CD4-positive, alpha-beta T cell treated with Interleukin-17A for 4 hours (primary cell): Measurements from ENCODE around the gene TMEM240.
"Not testable (repeated sequence)": the region's sequence is repeated elsewhere in the genome, so short reads cannot be mapped to it uniquely, and the experiment has no call there.

Experiments
- DNase-seq: peaks from one replicate; pipeline ENCODE4 v3.0.0-alpha.2; 2020; ENCODE audit warnings: mixed read lengths

Gene TMEM240

GRCh38 chr1:1523226-1523625, 17.2 kb downstream of the TMEM240 start:
- not testable (repeated sequence) for DNase-seq

GRCh38 chr1:1522536-1522935, 17.9 kb downstream of the TMEM240 start:
- not testable (repeated sequence) for DNase-seq

DNA sequence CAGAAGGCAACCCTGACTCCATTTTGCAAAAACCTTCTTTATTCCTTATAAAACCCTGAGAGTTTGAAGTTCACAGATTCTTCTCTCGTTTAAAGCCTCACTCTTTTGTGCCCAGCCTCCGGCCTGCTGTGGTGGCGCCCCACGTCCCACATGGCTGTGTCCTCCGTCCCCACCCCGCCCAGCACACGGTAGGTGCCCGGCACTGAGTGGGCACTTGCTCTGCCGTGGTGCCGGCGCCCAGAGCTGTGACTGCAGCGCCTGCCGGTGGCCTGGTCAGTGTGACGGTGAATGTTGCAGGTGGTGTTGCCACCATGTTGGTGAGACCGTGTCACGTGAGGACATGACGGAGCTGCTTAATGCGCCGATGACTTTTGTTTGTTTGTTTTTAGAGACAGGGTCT, 19.1 kb downstream of the TMEM240 start:
- DNase-seq = no peak

DNA sequence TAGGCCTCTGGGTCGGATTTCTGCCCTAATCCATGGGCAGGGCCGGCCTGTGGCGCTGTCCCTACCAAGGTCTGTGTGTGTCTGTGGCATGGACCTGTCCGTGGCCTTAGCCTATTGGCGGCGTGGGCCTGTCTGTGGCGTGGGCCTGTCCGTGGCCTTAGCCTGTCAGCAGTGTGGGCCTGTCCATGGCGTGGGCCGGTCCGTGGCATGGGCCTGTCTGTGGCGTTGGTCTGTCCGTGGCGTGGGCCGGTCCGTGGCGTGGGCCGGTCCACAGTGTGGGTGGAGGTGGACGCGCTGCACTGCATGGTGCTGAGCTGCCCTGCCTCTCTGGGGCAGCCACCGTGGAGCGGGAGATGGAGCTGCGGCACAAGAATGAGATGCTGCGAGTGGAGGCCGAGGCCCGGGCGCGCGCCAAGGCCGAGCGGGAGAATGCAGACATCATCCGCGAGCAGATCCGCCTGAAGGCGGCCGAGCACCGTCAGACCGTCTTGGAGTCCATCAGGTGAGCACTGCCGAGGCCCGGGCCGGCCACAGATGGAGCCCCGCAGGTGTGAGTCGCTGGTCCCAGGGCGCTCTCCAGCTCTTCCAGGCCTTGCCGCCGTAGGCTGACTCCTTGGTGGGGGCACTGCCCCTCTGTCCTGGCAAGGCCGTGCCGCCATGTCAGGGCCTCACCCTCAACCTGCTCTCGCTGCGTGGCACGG, 20.5 kb downstream of the TMEM240 start:
- DNase-seq = not testable (repeated sequence)

DNA sequence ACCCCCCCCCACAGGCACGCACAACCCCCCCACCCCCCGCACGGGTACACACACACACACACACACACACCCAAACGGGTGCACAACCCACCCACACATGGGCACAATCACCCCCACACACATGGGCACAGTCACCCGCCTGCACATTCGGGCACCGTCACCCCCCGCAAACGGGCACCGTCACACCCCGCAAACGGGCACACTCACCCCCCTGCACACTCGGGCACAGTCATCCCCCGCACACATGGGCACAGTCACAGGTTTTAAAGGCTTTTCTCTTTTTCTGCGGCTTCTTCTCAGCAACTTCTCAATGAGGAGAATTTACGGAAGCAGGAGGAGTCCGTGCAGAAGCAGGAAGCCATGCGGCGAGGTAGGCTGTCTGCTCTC, 21.8 kb downstream of the TMEM240 start:
- DNase-seq = not testable (repeated sequence)

GRCh38 chr1:1517973-1518620, 22.3 kb downstream of the TMEM240 start:
- DNase-seq = no peak

- not testable (repeated sequence) for DNase-seq
Observed at GRCh38 chr1:1516923-1517322, 23.5 kb downstream of the TMEM240 start.

DNA sequence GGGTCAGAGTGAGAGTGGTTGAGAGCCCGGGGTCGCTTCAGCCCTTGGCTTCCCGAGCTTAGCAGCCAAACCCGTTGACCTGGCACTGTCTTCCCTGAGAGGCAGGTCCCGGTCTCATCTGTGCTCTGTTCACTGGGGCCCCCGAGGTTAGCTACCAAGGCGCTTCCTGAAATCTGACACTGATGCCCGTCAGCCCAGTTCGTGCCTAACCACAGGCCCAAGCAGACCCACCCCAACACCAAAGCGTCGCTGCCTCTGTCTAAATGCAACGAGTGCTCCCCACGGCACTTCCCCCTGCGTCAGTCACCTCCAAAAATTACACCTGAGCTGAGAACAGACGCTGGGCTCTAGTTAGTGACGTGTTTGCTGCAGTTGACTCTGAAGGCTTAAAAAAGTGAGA, 26.0 kb downstream of the TMEM240 start:
- DNase-seq = not testable (repeated sequence)

- not testable (repeated sequence) for DNase-seq
Observed at GRCh38 chr1:1513675-1514074, 26.7 kb downstream of the TMEM240 start.

DNA sequence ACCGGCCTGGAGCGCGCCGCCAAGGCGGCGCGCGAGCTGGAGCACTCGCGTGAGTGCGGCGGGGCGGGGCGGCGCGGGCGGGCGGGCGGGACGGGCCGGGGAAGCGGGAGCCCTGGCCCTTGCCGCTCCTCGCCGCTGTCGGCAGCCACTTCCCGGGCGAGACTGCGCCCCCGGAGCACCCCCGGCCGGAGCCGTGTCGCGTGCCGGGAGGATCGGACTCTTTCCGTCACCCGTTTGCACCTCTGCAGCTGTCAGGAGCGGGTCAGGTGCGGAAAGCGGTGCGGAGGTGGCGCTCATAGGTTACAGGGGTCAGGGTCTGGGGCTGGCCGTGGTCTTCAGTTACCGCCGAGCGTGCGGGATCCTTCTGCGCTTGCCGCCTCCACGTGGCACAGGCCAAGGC, 28.0 kb downstream of the TMEM240 start:
- DNase-seq = peak; percentile 24

DNA sequence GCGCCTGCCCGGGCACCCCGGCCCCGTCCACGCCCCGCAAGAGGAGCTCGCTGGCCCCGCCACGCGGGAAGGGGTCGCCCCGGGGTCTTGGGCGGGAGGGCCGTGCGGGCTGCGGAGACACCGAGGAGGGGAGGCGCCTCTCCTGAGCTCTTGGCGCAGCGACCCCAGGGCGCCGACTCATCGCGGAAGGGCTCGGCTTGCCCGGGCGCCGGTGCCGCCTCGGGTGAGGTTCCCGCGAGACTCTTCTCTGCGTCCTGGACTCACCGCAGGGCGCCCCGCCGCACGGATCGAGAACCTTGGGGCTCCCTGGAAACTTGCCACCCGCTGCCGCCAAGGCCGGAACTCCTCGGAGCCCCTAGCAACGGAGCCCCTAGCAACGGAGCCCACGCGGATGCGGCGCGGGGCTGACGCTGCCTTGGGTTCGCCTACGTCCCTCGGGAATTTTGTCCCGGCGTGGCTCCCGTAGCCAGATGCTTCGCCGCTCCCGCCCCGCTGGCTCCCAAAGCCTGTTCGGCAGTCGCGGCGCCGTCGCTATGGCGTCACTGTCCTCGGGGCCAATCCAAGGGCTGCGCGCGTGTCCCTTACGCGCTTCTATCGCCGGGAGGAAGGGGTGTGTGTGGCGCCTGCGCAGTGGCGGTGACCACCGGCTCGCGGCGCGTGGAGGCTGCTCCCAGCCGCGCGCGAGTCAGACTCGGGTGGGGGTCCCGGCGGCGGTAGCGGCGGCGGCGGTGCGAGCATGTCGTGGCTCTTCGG, 28.7 kb downstream of the TMEM240 start, which contains the start of gene ATAD3A:
TSS of gene ATAD3A (plus strand) at position 630 of the 753 bp plus-strand sequence. CDS start at position 737, 107 bp downstream.
- peak; percentile 97 for DNase-seq

GRCh38 chr1:1510912-1511532, 29.4 kb downstream of the TMEM240 start:
- no peak for DNase-seq

DNA sequence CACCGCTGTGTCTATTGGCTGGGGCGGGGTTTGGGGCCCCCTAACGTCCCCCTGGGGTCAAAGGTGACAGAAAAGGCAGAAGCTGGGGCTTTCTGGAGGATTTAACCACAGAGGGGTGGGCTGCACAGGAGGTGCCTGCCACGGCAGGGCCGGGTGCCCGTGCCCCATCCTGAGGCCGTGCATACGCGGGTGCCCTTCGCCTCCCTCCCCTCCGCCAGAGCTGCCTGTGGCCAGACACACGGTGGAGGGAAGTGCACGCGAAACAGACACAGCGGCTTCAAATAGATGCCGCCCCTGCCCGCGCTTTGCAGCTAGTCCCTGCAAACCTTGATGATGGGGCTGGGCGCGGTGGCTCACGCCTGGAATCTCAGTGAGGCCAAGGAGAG, 31.0 kb downstream of the TMEM240 start:
- not testable (repeated sequence) for DNase-seq

GRCh38 chr1:1508775-1509464, 31.5 kb downstream of the TMEM240 start:
- DNase-seq = not testable (repeated sequence)

- no peak for DNase-seq
Observed at GRCh38 chr1:1507305-1507704, 33.1 kb downstream of the TMEM240 start.

GRCh38 chr1:1505801-1506200, 34.6 kb downstream of the TMEM240 start:
- DNase-seq = not testable (repeated sequence)

DNA sequence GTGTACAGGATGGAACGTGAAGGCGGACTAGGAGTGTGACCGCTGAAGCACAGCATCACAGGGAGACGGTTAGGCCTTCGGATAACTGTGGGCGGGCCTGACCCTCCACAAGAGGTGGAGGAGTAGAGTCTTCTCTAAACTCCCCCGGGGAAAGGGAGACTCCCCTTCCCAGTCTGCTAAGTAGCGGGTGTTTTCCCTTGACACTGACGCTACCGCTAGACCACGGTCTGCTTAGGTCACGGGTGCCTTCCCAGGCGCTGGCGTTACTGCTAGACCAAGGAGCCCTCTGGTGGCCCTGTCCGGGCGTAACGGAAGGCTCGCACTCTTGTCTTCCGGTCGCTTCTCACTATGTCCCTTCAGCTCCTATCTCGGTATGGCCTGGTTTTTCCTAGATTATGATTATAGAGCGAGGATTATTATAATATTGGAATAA, 35.0 kb downstream of the TMEM240 start:
- not testable (repeated sequence) for DNase-seq

- peak; percentile 73 for DNase-seq
Observed at GRCh38 chr1:1504777-1505365, 35.6 kb downstream of the TMEM240 start.

GRCh38 chr1:1495461-1495975, 44.9 kb downstream of the TMEM240 start:
- not testable (repeated sequence) for DNase-seq

DNA sequence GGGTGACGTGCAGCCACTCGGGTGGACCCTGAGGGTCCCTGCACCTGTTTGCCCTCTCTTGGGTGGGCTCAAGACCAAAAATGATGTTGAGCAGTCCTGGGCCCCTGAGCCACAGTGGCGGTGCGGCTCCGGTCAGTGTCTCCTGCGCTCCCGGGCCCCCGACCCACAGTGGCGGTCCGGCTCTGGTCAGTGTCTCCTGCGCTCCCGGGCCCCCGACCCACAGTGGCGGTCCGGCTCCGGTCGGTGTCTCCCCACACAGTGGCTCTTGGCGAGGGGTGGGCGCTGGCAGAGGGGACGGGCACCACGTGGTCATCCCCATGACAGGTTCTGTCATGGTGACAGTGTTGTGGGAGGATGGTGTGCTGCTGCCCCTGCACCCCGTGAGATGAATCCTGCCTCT, 46.1 kb downstream of the TMEM240 start:
- DNase-seq = not testable (repeated sequence)

DNA sequence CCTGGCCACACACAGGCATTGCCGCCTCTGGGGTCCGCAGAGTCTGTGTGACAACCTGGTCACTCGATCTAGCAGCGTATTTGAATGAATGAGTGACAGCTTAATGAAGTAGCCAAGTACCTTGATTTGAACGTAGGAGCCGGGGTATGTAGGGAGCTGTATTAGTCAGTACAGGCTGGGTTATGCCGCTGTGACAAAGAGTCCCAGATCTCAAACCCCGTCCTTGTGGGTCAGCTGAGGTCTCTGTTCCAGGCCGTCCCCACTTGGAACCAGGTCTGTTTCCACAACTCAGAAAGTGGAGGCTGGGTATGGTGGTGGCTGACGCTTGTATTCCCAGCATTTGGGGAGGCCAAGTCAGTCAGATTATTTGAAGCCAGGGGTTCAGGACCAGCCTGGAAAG, 48.8 kb downstream of the TMEM240 start:
- DNase-seq = no peak
